ENCODE measurements around the gene SYNPR. TPM values are rescaled to one million over a fixed set of nuclear protein-coding genes. Genes with fewer than 3 reads are reported as not detected.

The SYNPR gene
- total RNA-seq, 1 donor from 2014 or later = not detected

DNA sequence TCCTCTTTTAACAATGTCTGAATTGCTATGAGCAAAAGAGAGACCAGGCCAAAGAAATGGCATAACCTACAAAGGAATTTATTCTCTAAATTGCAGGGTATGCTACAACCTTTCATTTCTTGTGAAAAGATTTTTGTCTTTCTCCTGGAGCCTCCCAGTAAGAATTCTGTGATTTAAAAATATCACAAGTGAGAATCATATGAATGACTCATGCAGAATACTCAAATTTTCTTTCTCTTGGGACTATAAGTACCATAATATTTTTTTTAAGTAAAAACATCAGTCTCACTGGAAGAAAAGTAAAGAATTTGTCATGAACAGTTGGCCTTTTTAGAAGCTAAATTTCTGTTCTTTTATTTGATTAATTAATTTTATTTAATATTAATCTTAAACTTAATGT, 26.3 kb downstream of the SYNPR start:
- intact Hi-C loops (cut with DNase I) = no loop called here
- H3K27me3 ChIP-seq (ENCODE audit: low read depth) = no peaks in the 10 kb centered on the region
- H3K27ac ChIP-seq = no peak overlapping the region
- no peaks in the 10 kb centered on the region for H3K4me1 ChIP-seq
- no peak overlapping the region for H3K4me3 ChIP-seq
- no peaks in the 10 kb centered on the region for H3K36me3 ChIP-seq
- ATAC-seq (no peak), DNase-seq (no peak)
- H3K9me3 ChIP-seq = no peaks in the 10 kb centered on the region
- TF ChIP-seq, protein P1, sequence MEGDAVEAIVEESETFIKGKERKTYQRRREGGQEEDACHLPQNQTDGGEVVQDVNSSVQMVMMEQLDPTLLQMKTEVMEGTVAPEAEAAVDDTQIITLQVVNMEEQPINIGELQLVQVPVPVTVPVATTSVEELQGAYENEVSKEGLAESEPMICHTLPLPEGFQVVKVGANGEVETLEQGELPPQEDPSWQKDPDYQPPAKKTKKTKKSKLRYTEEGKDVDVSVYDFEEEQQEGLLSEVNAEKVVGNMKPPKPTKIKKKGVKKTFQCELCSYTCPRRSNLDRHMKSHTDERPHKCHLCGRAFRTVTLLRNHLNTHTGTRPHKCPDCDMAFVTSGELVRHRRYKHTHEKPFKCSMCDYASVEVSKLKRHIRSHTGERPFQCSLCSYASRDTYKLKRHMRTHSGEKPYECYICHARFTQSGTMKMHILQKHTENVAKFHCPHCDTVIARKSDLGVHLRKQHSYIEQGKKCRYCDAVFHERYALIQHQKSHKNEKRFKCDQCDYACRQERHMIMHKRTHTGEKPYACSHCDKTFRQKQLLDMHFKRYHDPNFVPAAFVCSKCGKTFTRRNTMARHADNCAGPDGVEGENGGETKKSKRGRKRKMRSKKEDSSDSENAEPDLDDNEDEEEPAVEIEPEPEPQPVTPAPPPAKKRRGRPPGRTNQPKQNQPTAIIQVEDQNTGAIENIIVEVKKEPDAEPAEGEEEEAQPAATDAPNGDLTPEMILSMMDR (IDR thresholded peaks at IDR 0.05) = no peak

DNA sequence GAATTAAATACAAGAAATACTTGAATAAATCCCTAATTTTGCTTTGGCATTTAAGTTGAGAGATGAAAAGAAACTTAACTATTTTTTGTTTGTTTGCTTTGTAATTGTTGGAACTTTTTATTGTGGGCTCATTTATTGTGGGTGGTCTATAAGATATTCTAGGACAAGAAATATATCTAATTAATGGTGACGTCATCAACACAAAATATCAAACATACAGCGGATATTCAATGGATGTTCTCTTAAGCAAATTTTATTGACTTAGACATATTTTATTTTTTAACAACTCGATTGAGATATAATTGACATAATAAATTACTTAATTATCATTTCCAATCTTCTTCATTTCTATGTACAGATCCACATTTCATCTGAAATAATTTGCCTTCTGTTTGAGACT, 30.0 kb downstream of the SYNPR start:
- DNase-seq (no peak), ATAC-seq (no peak)
- Histone ChIP-seq H3K27me3 (ENCODE audit: low read depth) (no peaks in the 10 kb centered on the region), H3K27ac (no peak overlapping the region), H3K4me3 (no peak overlapping the region), H3K4me1 (no peaks in the 10 kb centered on the region), H3K9me3 (no peaks in the 10 kb centered on the region), H3K36me3 (no peaks in the 10 kb centered on the region)
- intact Hi-C loops (cut with DNase I) = no loop called here
- TF ChIP-seq, protein P1 (IDR thresholded peaks at IDR 0.05) = no peak

DNA sequence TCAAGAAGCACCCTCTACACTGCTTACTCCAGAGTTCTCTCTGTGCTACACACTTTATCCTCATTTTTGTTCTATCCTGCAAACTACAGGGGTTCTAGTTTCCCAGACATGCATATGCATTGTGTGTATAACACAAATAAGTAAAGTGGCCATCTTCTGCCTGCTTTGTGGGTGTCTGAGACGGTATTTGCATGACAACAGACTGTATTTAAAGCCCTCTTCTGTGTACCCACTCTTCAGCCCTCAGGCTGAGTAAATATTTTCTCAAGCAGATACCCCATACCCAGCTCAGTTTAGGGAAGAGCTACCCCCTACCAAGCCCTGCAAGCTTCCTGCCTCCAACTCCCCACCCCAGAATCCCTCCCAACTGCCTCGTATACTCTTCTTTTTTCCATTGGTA, 31.7 kb downstream of the SYNPR start:
- TF ChIP-seq, protein P1 (IDR thresholded peaks at IDR 0.05) = no peak
- H3K4me1 ChIP-seq = no peaks in the 10 kb centered on the region
- ATAC-seq = no peak
- no peaks in the 10 kb centered on the region for H3K9me3 ChIP-seq
- H3K36me3 ChIP-seq = no peaks in the 10 kb centered on the region
- intact Hi-C loops (cut with DNase I) = no loop called here
- no peak overlapping the region for H3K27ac ChIP-seq
- H3K27me3 ChIP-seq (ENCODE audit: low read depth) = no peaks in the 10 kb centered on the region
- DNase-seq = no peak
- H3K4me3 ChIP-seq = no peak overlapping the region

DNA sequence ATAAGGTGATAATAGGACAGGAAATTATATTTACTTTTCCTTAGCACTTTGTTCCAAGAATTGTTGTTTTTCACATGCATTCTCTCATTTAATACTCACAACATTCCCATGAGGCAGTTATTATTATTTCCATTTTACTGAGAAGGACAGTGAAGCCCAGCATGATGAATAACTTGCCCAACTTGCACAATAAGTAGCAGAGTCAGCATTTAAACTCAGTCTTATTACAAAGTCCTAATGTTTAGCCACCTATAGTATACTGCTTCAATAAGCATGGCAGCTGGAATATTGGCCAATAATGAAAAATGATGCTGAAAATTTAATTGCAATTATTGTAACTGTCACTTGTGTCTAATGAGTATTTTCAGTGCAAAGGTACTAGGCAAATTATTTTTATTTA, 45.7 kb downstream of the SYNPR start:
- no peak for ATAC-seq
- no peak for DNase-seq
- Histone ChIP-seq H3K9me3 (no peaks in the 10 kb centered on the region), H3K4me1 (no peaks in the 10 kb centered on the region), H3K27ac (no peak overlapping the region), H3K4me3 (no peak overlapping the region), H3K36me3 (no peaks in the 10 kb centered on the region), H3K27me3 (ENCODE audit: low read depth) (no peaks in the 10 kb centered on the region)
- TF ChIP-seq, protein P1 (IDR thresholded peaks at IDR 0.05) = no peak
- intact Hi-C loops (cut with DNase I) = no loop called here

DNA sequence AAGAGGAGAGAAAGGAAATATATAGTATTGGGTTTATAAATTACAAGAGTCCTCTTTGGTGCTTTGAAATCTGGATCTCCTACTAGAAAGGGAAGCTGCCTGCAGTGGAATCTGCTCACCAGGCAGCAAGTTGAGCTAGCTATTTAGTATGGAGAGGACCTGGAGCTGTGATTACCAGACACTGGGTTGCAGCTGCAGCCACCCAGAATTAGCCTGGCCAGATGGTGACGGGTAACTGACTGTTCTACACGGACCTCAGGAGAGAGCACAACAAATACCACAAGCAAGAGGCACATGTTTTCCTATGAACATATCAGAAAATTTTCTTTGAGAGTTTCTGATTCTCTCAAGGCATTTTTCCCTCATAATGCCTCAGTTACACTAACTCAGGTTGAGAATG, 46.5 kb downstream of the SYNPR start:
- TF ChIP-seq, protein P1 (IDR thresholded peaks at IDR 0.05) = no peak
- ATAC-seq (no peak), DNase-seq (no peak)
- Histone ChIP-seq H3K36me3 (no peaks in the 10 kb centered on the region), H3K9me3 (no peaks in the 10 kb centered on the region), H3K4me1 (no peaks in the 10 kb centered on the region), H3K4me3 (no peak overlapping the region), H3K27me3 (ENCODE audit: low read depth) (no peaks in the 10 kb centered on the region), H3K27ac (no peak overlapping the region)
- intact Hi-C loops (cut with DNase I) = no loop called here

DNA sequence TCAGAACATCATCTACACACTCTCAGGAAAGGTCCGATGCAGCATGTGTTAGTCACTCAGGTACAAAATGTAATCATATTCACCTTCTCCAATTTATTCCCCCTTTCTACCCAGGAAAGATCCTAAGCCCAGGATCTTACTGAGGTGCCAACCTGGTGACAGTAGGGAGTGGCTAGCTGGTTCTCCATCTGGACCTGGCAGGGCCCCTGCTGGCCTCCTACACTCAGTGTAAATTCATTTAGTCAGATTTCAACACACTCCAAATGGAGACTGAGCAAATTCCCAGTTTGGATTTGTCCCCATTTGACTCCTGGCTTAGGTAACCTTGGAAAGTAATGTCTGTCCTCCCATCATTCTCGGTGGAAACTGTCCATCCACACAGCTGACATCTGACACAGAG, 47.3 kb downstream of the SYNPR start:
- intact Hi-C loops (cut with DNase I) = no loop called here

More for the DNA sequence above, 47.3 kb downstream of the SYNPR start:
- ATAC-seq (no peak), DNase-seq (no peak)
- TF ChIP-seq, protein P1 (IDR thresholded peaks at IDR 0.05) = no peak
- no peaks in the 10 kb centered on the region for H3K4me1 ChIP-seq
- H3K27me3 ChIP-seq (ENCODE audit: low read depth) = no peaks in the 10 kb centered on the region
- H3K27ac ChIP-seq = no peak overlapping the region
- H3K36me3 ChIP-seq = no peaks in the 10 kb centered on the region
- H3K9me3 ChIP-seq = no peaks in the 10 kb centered on the region
- no peak overlapping the region for H3K4me3 ChIP-seq

All from lower lobe of right lung (tissue), 2 donors.